Heart left ventricle (tissue), 16 donors: Measurements from ENCODE around the gene OR4F6. TPM values are rescaled to one million over a fixed set of nuclear protein-coding genes. Genes with fewer than 3 reads are reported as not detected.

Source experiments
- ATAC-seq, 4 donors: fragments of 200-7000 bp; cut with Tn5 transposase; one replicate each; pipeline ENCODE4 v1.9.1; 2020 to 2022; ENCODE audit warnings: moderate library complexity in 4 of 4, mild to moderate bottlenecking in 3 of 4, moderate number of reproducible peaks in 1 of 4
- DNase-seq, 5 donors: peaks; one replicate each; pipeline ENCODE4 v3.0.0-alpha.2; 2020
- H3K27ac ChIP-seq, 12 donors: fragments of 200-600 bp; sonication (generic) in 4 of 12; one replicate each; pipeline versions ENCODE4 v1.5.0 to v1.8.0; 2016 to 2022; ENCODE audit warnings: mild to moderate bottlenecking in 2 of 12
- H3K27me3 ChIP-seq, 9 donors: fragments of 200-600 bp; sonication (generic) in 2 of 9; one replicate each; pipeline versions ENCODE4 v1.5.1 to v1.8.0; 2016 to 2022; ENCODE audit warnings: mild to moderate bottlenecking in 3 of 9
- H3K36me3 ChIP-seq, 9 donors: fragments of 200-600 bp; sonication (generic) in 2 of 9; one replicate each; pipeline versions ENCODE4 v1.5.0 to v1.8.0; 2018 to 2022; ENCODE audit warnings: mild to moderate bottlenecking in 2 of 9
- H3K4me1 ChIP-seq, 12 donors: fragments of 200-600 bp; sonication (generic) in 4 of 12; one replicate each; pipeline versions ENCODE4 v1.5.0 to v1.8.0; 2016 to 2022; ENCODE audit warnings: mild to moderate bottlenecking in 3 of 12
- H3K4me3 ChIP-seq, 12 donors: fragments of 200-600 bp; sonication (generic) in 4 of 12; one replicate each; pipeline versions ENCODE4 v1.5.0 to v1.8.0; 2017 to 2022; ENCODE audit warnings: mild to moderate bottlenecking in 9 of 12, moderate library complexity in 4 of 12
- H3K9me3 ChIP-seq, 12 donors: fragments of 200-600 bp; sonication (generic) in 4 of 12; one replicate each; pipeline versions ENCODE4 v1.5.0 to v1.8.0; 2016 to 2022; ENCODE audit warnings: mild to moderate bottlenecking in 1 of 12
- POLR2A ChIP-seq, 2 donors: fragments of 450-650 bp; IDR thresholded peaks; one replicate each; pipeline ENCODE4 v1.6.1; 2017; ENCODE audit warnings: antibody characterized with exemption in 2 of 2, mild to moderate bottlenecking in 2 of 2, moderate library complexity in 2 of 2
- WGBS, 4 donors: extraction: QIAGEN DNeasy Blood & Tissue Kit in 2 of 4; methylation state at CpG; one replicate each; pipeline versions ENCODE4 v1.1.5 to v1.1.7; 2013 to 2018; 5-methylcytosine and 5-hydroxymethylcytosine counted together
- intact Hi-C, 10 donors: fragments of 100-400 bp; cut with DNase I; formaldehyde crosslinking; loops; one replicate each; pipeline versions ENCODE4 v1.11.1 to v1.14.2; 2022
- polyA plus RNA-seq, 2 donors: library from polyadenylated mRNA; stranded (reverse); fragments of 200-250 nt; gene quantifications; one replicate each; pipeline ENCODE4 v1.2.3, GENCODE V29; 2013
- total RNA-seq, 9 donors: library from RNA; depleted of rRNA in 2 of 9; stranded (reverse); fragments of >200 nt in 2 of 9; fragmentation: NEBNext Ultra II Directional in 3 of 9; extraction: Animal tissue kit (Norgen Biotek cat#: 25700) in 3 of 9; gene quantifications; one replicate each; pipeline versions ENCODE4 v1.1.0 to v1.2.4, GENCODE V29; 2016 to 2023
- TF ChIP-seq, protein P1 (sequence below), 12 donors: fragments of 200-600 bp; sonication (generic) in 4 of 12; IDR thresholded peaks; one replicate each; pipeline versions ENCODE4 v1.5.0 to v1.8.0; 2018 to 2022; ENCODE audit warnings: antibody characterized with exemption in 12 of 12, mild to moderate bottlenecking in 5 of 12
- donor health status: ischemic (EF 13 %, LVEDD 7.1; RV severe dilation, severe dysfunction).
- donor health status: healthy with polysubstance abuse.
- donor health status: DM: no; HTN: yes; CAD: no.
- donor health status: DM: no; HTN: no; CAD: no.
- donor health status: ischemic (EF 25% LVEDD 6.9; RV normal size, moderate dysfunction).
- donor health status: ischemic (EF 25% LVEDD 5.7; RV mildly dilated, moderate dysfunction).
- donor health status: healthy.
- donor health status: DM: yes; HTN: yes; CAD: no.
- donor health status: ischemic (EF 35%, LVEDD 5.7; RV mildly dilated, moderate dysfunction).
- donor health status: nonischemic (EF 11% LVEDD 7.7; RV severe dilation, severe dysfunction).
- donor health status: DM: yes; HTN: yes; CAD: no.
- donor health status: PGD.
- donor health status: ischemic (EF 29% LVEDD 5.4; RV normal size, mild dysfunction).
- donor health status: nonischemic (EF 23%, LVEDD 6.1; RV moderate dilation, normal function).

Gene OR4F6
- total and polyA plus RNA-seq, 11 donors = not detected

- no peak for DNase-seq
- H3K4me3 ChIP-seq = no peak overlapping the region
- peaks cover 0 to 6% (median 0%) of the 10 kb centered on the region in 12 donors for H3K9me3 ChIP-seq
- TF ChIP-seq POLR2A (IDR thresholded peaks at IDR 0.05) = no peak
- TF ChIP-seq, protein P1, sequence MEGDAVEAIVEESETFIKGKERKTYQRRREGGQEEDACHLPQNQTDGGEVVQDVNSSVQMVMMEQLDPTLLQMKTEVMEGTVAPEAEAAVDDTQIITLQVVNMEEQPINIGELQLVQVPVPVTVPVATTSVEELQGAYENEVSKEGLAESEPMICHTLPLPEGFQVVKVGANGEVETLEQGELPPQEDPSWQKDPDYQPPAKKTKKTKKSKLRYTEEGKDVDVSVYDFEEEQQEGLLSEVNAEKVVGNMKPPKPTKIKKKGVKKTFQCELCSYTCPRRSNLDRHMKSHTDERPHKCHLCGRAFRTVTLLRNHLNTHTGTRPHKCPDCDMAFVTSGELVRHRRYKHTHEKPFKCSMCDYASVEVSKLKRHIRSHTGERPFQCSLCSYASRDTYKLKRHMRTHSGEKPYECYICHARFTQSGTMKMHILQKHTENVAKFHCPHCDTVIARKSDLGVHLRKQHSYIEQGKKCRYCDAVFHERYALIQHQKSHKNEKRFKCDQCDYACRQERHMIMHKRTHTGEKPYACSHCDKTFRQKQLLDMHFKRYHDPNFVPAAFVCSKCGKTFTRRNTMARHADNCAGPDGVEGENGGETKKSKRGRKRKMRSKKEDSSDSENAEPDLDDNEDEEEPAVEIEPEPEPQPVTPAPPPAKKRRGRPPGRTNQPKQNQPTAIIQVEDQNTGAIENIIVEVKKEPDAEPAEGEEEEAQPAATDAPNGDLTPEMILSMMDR (IDR thresholded peaks at IDR 0.05) = no peak
- no peak for ATAC-seq
- intact Hi-C loops = no loop called here
- H3K27ac ChIP-seq = no peak overlapping the region
- no peaks in the 10 kb centered on the region for H3K36me3 ChIP-seq
- peaks cover 0 to 10% (median 0%) of the 10 kb centered on the region in 9 donors for H3K27me3 ChIP-seq
- H3K4me1 ChIP-seq = no peaks in the 10 kb centered on the region
Measured at GRCh38 chr15:101804375-101804774, 1.1 kb downstream of the OR4F6 start.

- intact Hi-C loops = no loop called here
- Histone ChIP-seq H3K4me1 (no peaks in the 10 kb centered on the region), H3K9me3 (peaks cover 0 to 6% (median 0%) of the 10 kb centered on the region in 12 donors), H3K27me3 (peaks cover 0 to 10% (median 0%) of the 10 kb centered on the region in 9 donors), H3K4me3 (no peak overlapping the region), H3K27ac (no peak overlapping the region), H3K36me3 (no peaks in the 10 kb centered on the region)
- DNase-seq (no peak), ATAC-seq (no peak)
- TF ChIP-seq, protein P1 (IDR thresholded peaks at IDR 0.05) = no peak
- TF ChIP-seq POLR2A (IDR thresholded peaks at IDR 0.05) = no peak
Measured at GRCh38 chr15:101804941-101805340, 1.6 kb downstream of the OR4F6 start.

DNA sequence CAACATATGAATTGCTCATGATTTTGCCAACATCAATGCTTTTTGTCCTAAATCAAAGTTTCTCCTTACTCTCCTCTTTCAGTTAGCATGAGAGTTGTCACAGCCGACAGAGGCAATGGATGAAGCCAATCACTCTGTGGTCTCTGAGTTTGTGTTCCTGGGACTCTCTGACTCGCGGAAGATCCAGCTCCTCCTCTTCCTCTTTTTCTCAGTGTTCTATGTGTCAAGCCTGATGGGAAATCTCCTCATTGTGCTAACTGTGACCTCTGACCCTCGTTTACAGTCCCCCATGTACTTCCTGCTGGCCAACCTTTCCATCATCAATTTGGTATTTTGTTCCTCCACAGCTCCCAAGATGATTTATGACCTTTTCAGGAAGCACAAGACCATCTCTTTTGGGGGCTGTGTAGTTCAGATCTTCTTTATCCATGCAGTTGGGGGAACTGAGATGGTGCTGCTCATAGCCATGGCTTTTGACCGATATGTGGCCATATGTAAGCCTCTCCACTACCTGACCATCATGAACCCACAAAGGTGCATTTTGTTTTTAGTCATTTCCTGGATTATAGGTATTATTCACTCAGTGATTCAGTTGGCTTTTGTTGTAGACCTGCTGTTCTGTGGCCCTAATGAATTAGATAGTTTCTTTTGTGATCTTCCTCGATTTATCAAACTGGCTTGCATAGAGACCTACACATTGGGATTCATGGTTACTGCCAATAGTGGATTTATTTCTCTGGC lies 2.5 kb downstream of the OR4F6 start:
- DNase-seq (no peak), ATAC-seq (no peak)
- H3K4me1 ChIP-seq = no peaks in the 10 kb centered on the region

GRCh38 chr15:101807345-101807945 lies 4.1 kb downstream of the OR4F6 start:
- no peaks in the 10 kb centered on the region for H3K36me3 ChIP-seq
- ATAC-seq (no peak), DNase-seq (no peak)
- TF ChIP-seq, protein P1 (IDR thresholded peaks at IDR 0.05) = no peak
- TF ChIP-seq POLR2A (IDR thresholded peaks at IDR 0.05) = no peak
- peaks cover 0 to 15% (median 3%) of the 10 kb centered on the region in 9 donors for H3K27me3 ChIP-seq
- H3K27ac ChIP-seq = no peak overlapping the region
- H3K9me3 ChIP-seq = peaks cover 0 to under 1% (median 0%) of the 10 kb centered on the region in 12 donors
- H3K4me1 ChIP-seq = no peaks in the 10 kb centered on the region
- intact Hi-C loops = no loop called here
- no peak overlapping the region for H3K4me3 ChIP-seq
- 62 to 65% (median 63%) methylated on average over 10 of the region's 10 CpGs for WGBS, 4 donors

More for the DNA sequence above, 2.5 kb downstream of the OR4F6 start:
- Histone ChIP-seq H3K27ac (no peak overlapping the region), H3K4me3 (no peak overlapping the region), H3K36me3 (no peaks in the 10 kb centered on the region), H3K9me3 (peaks cover 0 to 6% (median 0%) of the 10 kb centered on the region in 12 donors), H3K27me3 (peaks cover 0 to 10% (median 3%) of the 10 kb centered on the region in 9 donors)
- TF ChIP-seq, protein P1 (IDR thresholded peaks at IDR 0.05) = no peak
- no peak for TF ChIP-seq POLR2A (IDR thresholded peaks at IDR 0.05)
- intact Hi-C loops = no loop called here
- 61 to 71% (median 63%) methylated on average over 6 of the region's 6 CpGs for WGBS, 4 donors
